Raji (cell line): ENCODE measurements around the gene ZNF280D.

Experiments
- POLR2A ChIP-seq: IDR thresholded peaks from 2 replicates; pipeline ENCODE4 v1.6.1; 2011; ENCODE audit warnings: low read depth, low read length, control low read depth; ENCODE audit not compliant: insufficient read depth

The ZNF280D gene

GRCh38 chr15:56732135-56732885, 999 bp downstream of the ZNF280D start:
- TF ChIP-seq POLR2A: no peak

GRCh38 chr15:56731548-56731947, 1.8 kb downstream of the ZNF280D start:
- TF ChIP-seq POLR2A: no peak

GRCh38 chr15:56729561-56729960, 3.7 kb downstream of the ZNF280D start:
- no peak for TF ChIP-seq POLR2A

- no peak for TF ChIP-seq POLR2A
Measured at GRCh38 chr15:56725386-56725785, 7.9 kb downstream of the ZNF280D start.

GRCh38 chr15:56724232-56724631, 9.1 kb downstream of the ZNF280D start:
- TF ChIP-seq POLR2A: no peak

GRCh38 chr15:56723787-56724186, 9.5 kb downstream of the ZNF280D start:
- no peak for TF ChIP-seq POLR2A

GRCh38 chr15:56719774-56720555, 13.3 kb downstream of the ZNF280D start:
- TF ChIP-seq POLR2A: no peak

- TF ChIP-seq POLR2A: no peak
Measured at GRCh38 chr15:56719021-56719612, 14.2 kb downstream of the ZNF280D start.

- TF ChIP-seq POLR2A: no peak
Measured at GRCh38 chr15:56718560-56718959, 14.7 kb downstream of the ZNF280D start.

GRCh38 chr15:56716334-56716733, 17.0 kb downstream of the ZNF280D start:
- no peak for TF ChIP-seq POLR2A

- TF ChIP-seq POLR2A: no peak
Measured at GRCh38 chr15:56715220-56715619, 18.1 kb downstream of the ZNF280D start.

GRCh38 chr15:56699743-56700142, 33.6 kb downstream of the ZNF280D start:
- no peak for TF ChIP-seq POLR2A

- TF ChIP-seq POLR2A: no peak
Measured at GRCh38 chr15:56698270-56698669, 35.0 kb downstream of the ZNF280D start.

GRCh38 chr15:56693761-56694160, 39.5 kb downstream of the ZNF280D start:
- TF ChIP-seq POLR2A: no peak

GRCh38 chr15:56690733-56691132, 42.6 kb downstream of the ZNF280D start:
- TF ChIP-seq POLR2A: no peak

- TF ChIP-seq POLR2A: no peak
Measured at GRCh38 chr15:56683908-56684307, 49.4 kb downstream of the ZNF280D start.

GRCh38 chr15:56681113-56681512, 52.2 kb downstream of the ZNF280D start:
- TF ChIP-seq POLR2A: no peak

- TF ChIP-seq POLR2A: no peak
Measured at GRCh38 chr15:56679225-56679624, 54.1 kb downstream of the ZNF280D start.
